Transverse colon (tissue), 4 donors: ENCODE results near the gene UBE2D2. TPM values are rescaled to one million over a fixed set of nuclear protein-coding genes. Genes with fewer than 3 reads are reported as not detected.

Experiments used
- DNase-seq: peaks from one replicate; pipeline ENCODE4 v3.0.0-alpha.2; 2019
- H3K27ac ChIP-seq, 4 donors: fragments of 200-600 bp; sonication (generic); 2 replicates each; pipeline ENCODE4 v1.5.1; 2016 to 2018; ENCODE audit warnings: inconsistent platforms in 4 of 4
- H3K27me3 ChIP-seq: fragments of 200-600 bp; sonication (generic); 2 replicates; pipeline ENCODE4 v1.5.1; 2017; ENCODE audit warnings: inconsistent platforms
- H3K36me3 ChIP-seq, 4 donors: fragments of 200-600 bp; sonication (generic); 2 replicates each; pipeline ENCODE4 v1.5.1; 2017 to 2019; ENCODE audit warnings: inconsistent platforms in 4 of 4
- H3K4me1 ChIP-seq, 4 donors: fragments of 200-600 bp; sonication (generic); 2 replicates each; pipeline ENCODE4 v1.5.1; 2017 to 2020; ENCODE audit warnings: inconsistent platforms in 4 of 4
- H3K4me3 ChIP-seq, 4 donors: fragments of 200-600 bp; sonication (generic); 1 replicate in 1 of 4; 2 replicates in 3 of 4; pipeline versions ENCODE4 v1.5.1 to v1.6.1; 2017 to 2019; ENCODE audit warnings: inconsistent platforms in 4 of 4
- H3K9me3 ChIP-seq, 2 donors: fragments of 200-600 bp; sonication (generic); 2 replicates each; pipeline ENCODE4 v1.5.1; 2017 to 2019; ENCODE audit warnings: inconsistent platforms in 2 of 2
- CTCF ChIP-seq, 5 experiments: fragments of 200-600 bp in 3 of 5; fragments of 450-650 bp in 2 of 5; sonication (generic) in 3 of 5; IDR thresholded peaks; 1 replicate in 2 of 5; 2 replicates in 3 of 5; pipeline ENCODE4 v1.5.1; 2016 to 2017; ENCODE audit warnings: antibody characterized with exemption in 5 of 5, inconsistent platforms in 3 of 5, mild to moderate bottlenecking in 2 of 5, moderate library complexity in 1 of 5
- EP300 ChIP-seq: sonication (generic); formaldehyde crosslinking; IDR thresholded peaks from one replicate; pipeline ENCODE4 v1.6.1; 2017; ENCODE audit warnings: antibody characterized with exemption, low read depth
- POLR2A ChIP-seq: fragments of 450-650 bp; IDR thresholded peaks from one replicate; pipeline ENCODE4 v1.6.1; 2016; ENCODE audit warnings: antibody characterized with exemption, mild to moderate bottlenecking, moderate library complexity
- POLR2AphosphoS5 ChIP-seq, 3 donors: sonication (generic); formaldehyde crosslinking; IDR thresholded peaks; one replicate each; pipeline ENCODE4 v1.6.1; 2016; ENCODE audit warnings: antibody characterized with exemption in 3 of 3
- WGBS, 2 donors: methylation state at CpG; one replicate each; pipeline ENCODE4 v1.1.5; 2018; ENCODE audit warnings: low coverage in 1 of 2; 5-methylcytosine and 5-hydroxymethylcytosine counted together
- in situ Hi-C, 4 donors: fragments of 200-750 bp; cut with MboI; loops; one replicate each; pipeline versions ENCODE4 v1.15.0 to v1.15.1; 2017; ENCODE audit warnings: low sequenced_read_pairs in 3 of 4, low pct_ligation_motif_present in 1 of 4, low pct_unique_long_range_greater_than_20kb in 1 of 4
- intact Hi-C: fragments of 100-400 bp; cut with DNase I; formaldehyde crosslinking; loops from one replicate; pipeline ENCODE4 v1.15.1; 2023; ENCODE audit warnings: low total_unique reads
- total RNA-seq, 4 donors: library from RNA; depleted of rRNA; stranded (reverse); fragments of >200 nt; gene quantifications; one replicate each; pipeline ENCODE4 v1.1.0, GENCODE V29; 2016

Gene UBE2D2
- total RNA-seq, 4 donors from 2014 or later: 45.6 to 134 (median 80.8) TPM

GRCh38 chr5:139648205-139649081 is 87.3 kb downstream of the UBE2D2 start, which contains the start of gene CXXC5:
CXXC5 (plus strand) TSS chr5:139648349; CDS start chr5:139680524, 32,175 bp downstream.
- in situ Hi-C loops: loop anchor here in 2 of 4 donors (10.0 to 25.0 kb wide), 2 partner anchors 46 to 114 kb away; no protein-coding TSS in a partner anchor

GRCh38 chr5:139649082-139649991 is 88.2 kb downstream of the UBE2D2 start:
- peak overlapping the region; percentile 91 to 96 (median 93) for H3K27ac ChIP-seq
- no peaks in the 10 kb centered on the region for H3K27me3 ChIP-seq
- no peaks in the 10 kb centered on the region for H3K36me3 ChIP-seq
- peak overlapping the region; percentile 58 to 93 (median 89) for H3K4me3 ChIP-seq
- intact Hi-C loops: no loop called here
- H3K4me1 ChIP-seq: peaks cover 27 to 70% (median 63%) of the 10 kb centered on the region in 4 donors
- WGBS, 2 donors: 0 to 1% methylated on average over 4 to 62 of the region's 77 CpGs
- H3K9me3 ChIP-seq: no peaks in the 10 kb centered on the region
- peak; percentile 32 for DNase-seq
- in situ Hi-C loops: loop anchor here in 2 of 4 donors (10.0 to 25.0 kb wide), 2 partner anchors 45 to 113 kb away; no protein-coding TSS in a partner anchor
- TF ChIP-seq EP300 (no peak), POLR2AphosphoS5 (IDR thresholded peaks at IDR 0.05) (no peak), CTCF (IDR thresholded peaks at IDR 0.05) (no peak), POLR2A (no peak)

More at GRCh38 chr5:139648205-139649081, 87.3 kb downstream of the UBE2D2 start, which contains the start of gene CXXC5:
- WGBS, 2 donors: 2% methylated on average over 65 of the region's 106 CpGs; no CpG with 5 or more reads in 1 of the 2 donors
- peak; percentile 90 for DNase-seq
- intact Hi-C loops: no loop called here
- Histone ChIP-seq H3K4me1 (peaks cover 19 to 77% (median 64%) of the 10 kb centered on the region in 4 donors), H3K36me3 (no peaks in the 10 kb centered on the region), H3K27ac (peak within 1 kb of the TSS; percentile 91 to 96 (median 93)), H3K4me3 (peak within 1 kb of the TSS; percentile 58 to 93 (median 89)), H3K9me3 (no peaks in the 10 kb centered on the region), H3K27me3 (no peaks in the 10 kb centered on the region)
- no peak for TF ChIP-seq EP300
- peak; percentile 70 for TF ChIP-seq POLR2A
- TF ChIP-seq POLR2AphosphoS5 (IDR thresholded peaks at IDR 0.05): peak; percentile 86 to 90 (median 87)
- TF ChIP-seq CTCF (IDR thresholded peaks at IDR 0.05): no peak

GRCh38 chr5:139650031-139650688 is 89.0 kb downstream of the UBE2D2 start:
- H3K4me3 ChIP-seq: peak overlapping the region; percentile 58 to 93 (median 89)
- H3K4me1 ChIP-seq: peaks cover 31 to 72% (median 69%) of the 10 kb centered on the region in 4 donors
- intact Hi-C loops (no loop called here), in situ Hi-C loops (no loop called here)
- DNase-seq: peak; percentile 55
- H3K36me3 ChIP-seq: no peaks in the 10 kb centered on the region
- no peaks in the 10 kb centered on the region for H3K27me3 ChIP-seq
- 0% methylated on average over 23 of the region's 48 CpGs; no CpG with 5 or more reads in 1 of the 2 donors for WGBS, 2 donors
- H3K27ac ChIP-seq: peak overlapping the region; percentile 91 to 96 (median 93)
- no peaks in the 10 kb centered on the region for H3K9me3 ChIP-seq
- no peak for TF ChIP-seq POLR2AphosphoS5 (IDR thresholded peaks at IDR 0.05)
- TF ChIP-seq EP300: no peak
- no peak for TF ChIP-seq POLR2A
- TF ChIP-seq CTCF (IDR thresholded peaks at IDR 0.05): peak; percentile 35 to 67 (median 40)
